PFSK-1 (cell line): ENCODE measurements around the gene TRAF1.

Source experiments
- FOXP2 ChIP-seq: optimal IDR thresholded peaks from 2 replicates; pipeline ENCODE3; 2011; ENCODE audit warnings: borderline replicate concordance, control low read depth, inconsistent platforms; ENCODE audit not compliant: insufficient read depth; ENCODE audit errors: extremely low read length, extremely low read depth
- POLR2AphosphoS5 ChIP-seq: IDR thresholded peaks from 2 replicates; pipeline ENCODE4 v1.6.1; 2012; ENCODE audit warnings: low read depth, mild to moderate bottlenecking, control low read depth, low read length, moderate library complexity
- SIN3A ChIP-seq: IDR thresholded peaks from 2 replicates; pipeline ENCODE4 v1.6.1; 2012; ENCODE audit warnings: mild to moderate bottlenecking, low read length, moderate library complexity, borderline replicate concordance; ENCODE audit not compliant: insufficient read depth
- TAF1 ChIP-seq: IDR thresholded peaks from 2 replicates; pipeline ENCODE4 v1.6.1; 2012; ENCODE audit warnings: low read length, control low read depth, borderline replicate concordance; ENCODE audit not compliant: insufficient read depth
- TF ChIP-seq, protein P1 (sequence below), 2 experiments: IDR thresholded peaks; 2 replicates each; pipeline versions ENCODE4 v1.6.1 to v1.8.0; 2011 to 2012; ENCODE audit warnings: low read depth in 2 of 2, low read length in 2 of 2, control low read depth in 1 of 2, inconsistent platforms in 1 of 2, mild to moderate bottlenecking in 1 of 2, moderate library complexity in 1 of 2; ENCODE audit not compliant: insufficient read depth in 1 of 2

Gene TRAF1

DNA sequence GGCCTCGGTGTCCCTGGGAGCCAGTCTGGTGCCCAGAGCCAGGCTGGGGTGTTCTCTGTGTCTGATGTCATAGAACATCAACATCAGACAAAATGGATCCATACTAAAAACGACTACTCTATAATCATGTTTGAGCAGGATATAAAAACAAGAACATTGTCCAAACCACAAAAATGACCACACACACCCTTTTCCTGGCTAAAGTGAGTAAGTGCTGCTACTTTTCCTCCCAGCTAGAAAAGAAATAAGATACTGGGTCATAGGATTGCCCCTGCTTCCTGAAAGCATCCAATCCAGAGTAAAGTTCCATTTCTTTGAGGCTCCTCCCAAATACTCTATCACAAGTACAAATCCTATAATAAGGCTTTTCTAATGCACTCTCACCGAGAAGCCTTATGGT is 19.7 kb upstream of the TRAF1 start:
- TF ChIP-seq, protein P1, sequence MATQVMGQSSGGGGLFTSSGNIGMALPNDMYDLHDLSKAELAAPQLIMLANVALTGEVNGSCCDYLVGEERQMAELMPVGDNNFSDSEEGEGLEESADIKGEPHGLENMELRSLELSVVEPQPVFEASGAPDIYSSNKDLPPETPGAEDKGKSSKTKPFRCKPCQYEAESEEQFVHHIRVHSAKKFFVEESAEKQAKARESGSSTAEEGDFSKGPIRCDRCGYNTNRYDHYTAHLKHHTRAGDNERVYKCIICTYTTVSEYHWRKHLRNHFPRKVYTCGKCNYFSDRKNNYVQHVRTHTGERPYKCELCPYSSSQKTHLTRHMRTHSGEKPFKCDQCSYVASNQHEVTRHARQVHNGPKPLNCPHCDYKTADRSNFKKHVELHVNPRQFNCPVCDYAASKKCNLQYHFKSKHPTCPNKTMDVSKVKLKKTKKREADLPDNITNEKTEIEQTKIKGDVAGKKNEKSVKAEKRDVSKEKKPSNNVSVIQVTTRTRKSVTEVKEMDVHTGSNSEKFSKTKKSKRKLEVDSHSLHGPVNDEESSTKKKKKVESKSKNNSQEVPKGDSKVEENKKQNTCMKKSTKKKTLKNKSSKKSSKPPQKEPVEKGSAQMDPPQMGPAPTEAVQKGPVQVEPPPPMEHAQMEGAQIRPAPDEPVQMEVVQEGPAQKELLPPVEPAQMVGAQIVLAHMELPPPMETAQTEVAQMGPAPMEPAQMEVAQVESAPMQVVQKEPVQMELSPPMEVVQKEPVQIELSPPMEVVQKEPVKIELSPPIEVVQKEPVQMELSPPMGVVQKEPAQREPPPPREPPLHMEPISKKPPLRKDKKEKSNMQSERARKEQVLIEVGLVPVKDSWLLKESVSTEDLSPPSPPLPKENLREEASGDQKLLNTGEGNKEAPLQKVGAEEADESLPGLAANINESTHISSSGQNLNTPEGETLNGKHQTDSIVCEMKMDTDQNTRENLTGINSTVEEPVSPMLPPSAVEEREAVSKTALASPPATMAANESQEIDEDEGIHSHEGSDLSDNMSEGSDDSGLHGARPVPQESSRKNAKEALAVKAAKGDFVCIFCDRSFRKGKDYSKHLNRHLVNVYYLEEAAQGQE (IDR thresholded peaks at IDR 0.05; ENCODE audit: insufficient read depth in 1 of 2, low read depth in 2 of 2, low read length in 2 of 2) = no peak
- no peak for TF ChIP-seq POLR2AphosphoS5
- TF ChIP-seq TAF1 = no peak
- TF ChIP-seq FOXP2 = no peak

DNA sequence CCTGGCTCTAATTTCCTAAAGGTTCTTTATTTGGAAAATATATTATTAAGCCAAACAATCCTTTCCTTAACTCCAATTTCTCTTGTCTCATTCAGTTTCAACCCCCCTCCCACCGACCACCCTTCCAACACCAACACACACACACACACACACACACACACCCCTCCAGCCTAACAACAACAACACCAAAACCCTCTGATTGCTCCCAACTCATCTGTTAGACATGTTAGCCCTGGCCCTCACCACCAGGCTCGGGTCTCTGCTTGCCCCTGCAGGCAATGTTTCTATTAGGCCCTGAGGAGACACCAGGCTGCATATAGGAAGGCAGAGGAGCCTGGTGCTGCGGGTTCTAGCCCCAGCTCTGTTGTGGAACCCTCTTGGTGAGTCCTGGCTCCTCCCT is 18.4 kb upstream of the TRAF1 start:
- TF ChIP-seq FOXP2 = no peak
- TF ChIP-seq, protein P1 (IDR thresholded peaks at IDR 0.05; ENCODE audit: insufficient read depth in 1 of 2, low read depth in 2 of 2, low read length in 2 of 2) = no peak

DNA sequence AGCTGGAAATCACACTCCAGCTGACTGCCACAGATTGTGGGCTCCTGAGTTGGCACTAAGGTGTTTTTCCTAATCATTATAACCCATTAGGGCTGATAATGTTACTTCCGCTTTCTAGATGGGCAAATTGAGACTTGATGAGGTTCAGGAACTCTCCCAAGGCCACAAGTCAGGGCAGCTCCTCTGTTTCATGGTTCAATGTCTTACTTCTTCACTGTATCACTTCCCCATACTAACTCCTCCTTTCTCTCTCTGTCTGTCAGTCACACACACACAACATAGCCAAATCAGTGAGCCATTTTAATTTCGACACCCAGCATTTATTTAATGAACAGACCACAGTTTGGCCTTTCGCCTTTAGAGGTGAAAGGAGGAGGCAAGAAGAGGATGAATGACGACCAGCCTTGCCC is 17.8 kb upstream of the TRAF1 start:
- TF ChIP-seq POLR2AphosphoS5 (no peak), SIN3A (no peak), FOXP2 (no peak)
- TF ChIP-seq, protein P1 (IDR thresholded peaks at IDR 0.05; ENCODE audit: insufficient read depth in 1 of 2, low read depth in 2 of 2, low read length in 2 of 2) = no peak

DNA sequence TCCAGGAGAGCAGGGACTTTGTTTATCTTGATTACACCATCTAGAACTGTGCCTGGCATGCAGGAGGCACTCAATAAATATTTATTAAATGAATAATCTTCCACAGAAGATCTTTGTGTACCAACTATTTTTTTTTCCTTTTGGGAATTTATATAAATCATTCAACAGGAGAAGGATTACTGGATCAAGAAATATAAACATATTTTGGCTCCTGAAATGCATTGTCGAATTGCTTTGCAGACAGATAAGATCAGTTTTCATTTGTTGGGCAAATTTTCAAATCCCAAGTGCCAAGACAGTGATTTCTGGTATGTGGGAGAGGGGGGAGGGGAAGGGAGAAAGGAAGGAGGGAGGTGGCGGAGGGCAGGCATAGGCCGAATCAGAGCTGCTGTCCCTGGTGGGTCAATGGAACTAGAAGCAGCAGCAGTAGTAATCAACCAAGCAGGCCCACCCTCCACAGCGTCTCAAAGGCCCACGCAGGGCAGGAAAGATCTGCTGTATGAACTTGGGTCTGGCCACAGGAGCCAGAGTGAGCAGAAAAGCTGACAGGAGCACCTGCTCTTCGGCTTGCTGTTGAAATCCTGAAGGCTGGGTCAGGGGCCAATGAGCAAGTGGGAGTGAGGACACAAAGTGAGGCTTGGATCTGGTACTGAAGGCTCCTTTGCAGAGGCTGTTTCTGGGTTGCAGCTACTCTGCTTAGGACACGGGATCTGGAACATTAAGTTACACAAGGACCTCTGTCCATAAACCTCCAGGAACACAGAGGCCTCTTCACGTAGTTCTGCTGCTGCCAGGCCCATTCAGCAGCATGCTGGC is 15.8 kb upstream of the TRAF1 start:
- no peak for TF ChIP-seq POLR2AphosphoS5
- no peak for TF ChIP-seq FOXP2
- TF ChIP-seq TAF1 = no peak
- TF ChIP-seq SIN3A = no peak
- TF ChIP-seq, protein P1 (IDR thresholded peaks at IDR 0.05; ENCODE audit: insufficient read depth in 1 of 2, low read depth in 2 of 2, low read length in 2 of 2) = no peak; a peak in 1 of 4 replicates

DNA sequence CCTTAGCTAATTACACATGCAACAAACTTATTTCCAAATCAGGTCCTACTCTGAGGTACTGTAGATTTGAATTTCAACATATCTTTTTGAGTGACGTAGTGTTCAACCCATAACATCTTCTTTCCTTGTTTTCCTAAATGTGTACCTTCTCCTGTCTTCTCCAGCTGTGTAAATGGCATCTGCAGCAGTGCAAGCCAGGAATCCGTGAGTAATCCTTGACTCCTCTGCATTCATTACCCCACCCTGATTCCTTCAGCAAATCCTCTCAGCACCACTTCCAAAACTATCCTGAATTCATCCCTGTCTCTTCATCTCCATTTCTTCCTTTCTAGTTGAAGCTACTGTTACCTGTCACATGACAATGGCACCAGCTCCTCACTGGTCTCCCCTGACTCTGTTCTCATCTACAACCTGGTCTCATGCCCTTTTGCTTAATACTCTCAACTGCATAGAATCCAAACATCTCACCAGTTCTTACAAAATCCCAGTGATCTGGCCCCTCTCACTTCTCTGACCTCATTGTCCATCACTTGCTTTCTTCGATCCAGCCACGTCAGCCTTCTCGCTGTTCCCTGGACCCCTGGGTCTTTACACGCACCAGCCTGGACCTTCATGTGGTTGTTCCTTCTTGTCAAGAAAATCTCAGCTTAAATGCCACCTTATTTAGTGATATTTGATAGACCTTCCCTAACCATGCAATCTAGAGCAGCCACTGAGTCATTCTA is 14.6 kb upstream of the TRAF1 start:
- TF ChIP-seq, protein P1 (IDR thresholded peaks at IDR 0.05; ENCODE audit: insufficient read depth in 1 of 2, low read depth in 2 of 2, low read length in 2 of 2) = no peak
- TF ChIP-seq FOXP2 = no peak
- TF ChIP-seq POLR2AphosphoS5 = no peak
- TF ChIP-seq TAF1 = no peak
- TF ChIP-seq SIN3A = no peak
